HL-60/S4 treated with retinoic acid at 250 ng/mL for 4 days and 3 days (cell line): ENCODE data around the gene TNS1.

Source experiments
- in situ Hi-C: fragments of 300-500 bp; cut with MboI; formaldehyde crosslinking; loops from 2 replicates; pipeline ENCODE4 v1.7.0; 2022; ENCODE audit warnings: low sequenced_read_pairs

The TNS1 gene

GRCh38 chr2:217934321-217935131 lies 68.3 kb downstream of the TNS1 start:
- in situ Hi-C loops, result no loop called here

GRCh38 chr2:217933617-217933993 lies 69.2 kb downstream of the TNS1 start:
- in situ Hi-C loops, result no loop called here

GRCh38 chr2:217932803-217933616 lies 69.8 kb downstream of the TNS1 start:
- in situ Hi-C loops, result no loop called here

- in situ Hi-C loops, result no loop called here
These were observed 70.8 kb downstream of the TNS1 start for GRCh38 chr2:217931846-217932560.

DNA sequence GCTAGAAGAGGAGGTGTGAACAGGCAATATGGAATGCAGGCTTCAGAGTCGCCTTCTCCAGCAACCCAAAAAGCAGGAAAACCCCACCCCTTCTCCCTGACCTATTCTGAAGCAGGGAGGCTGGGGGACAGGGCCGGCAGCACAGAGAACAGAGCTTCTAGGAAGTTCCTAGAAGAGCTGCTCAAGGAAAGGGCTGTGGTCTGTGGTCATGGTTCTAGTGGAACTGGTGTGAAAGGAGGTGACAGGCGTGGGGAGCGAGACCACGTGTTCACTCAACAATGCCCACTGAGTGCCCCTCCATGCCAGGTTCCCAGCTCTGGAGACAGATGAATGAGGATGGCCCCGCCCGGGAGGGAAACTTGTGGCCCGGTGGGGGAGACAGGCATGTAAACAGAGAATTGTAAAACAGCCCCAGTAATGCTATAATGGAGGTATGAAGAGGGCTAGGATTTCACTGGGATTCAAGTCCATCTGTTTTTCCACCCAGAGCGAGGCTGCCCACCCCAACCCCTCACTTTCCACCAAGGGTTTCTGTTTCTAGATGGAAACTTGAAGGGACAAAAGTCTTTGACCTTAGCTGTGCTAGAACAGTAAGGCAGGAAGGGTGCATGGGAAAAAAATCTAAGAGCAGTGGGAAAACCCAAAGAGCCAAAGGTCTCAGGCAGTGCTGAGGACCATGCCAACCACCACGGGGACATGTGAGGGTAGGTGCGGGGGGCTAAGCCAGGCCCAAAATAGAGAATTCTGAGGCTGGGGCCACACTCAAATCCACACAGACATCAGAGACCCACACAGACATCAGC lies 71.8 kb downstream of the TNS1 start:
- in situ Hi-C loops, result no loop called here

GRCh38 chr2:217929757-217930707 lies 72.8 kb downstream of the TNS1 start:
- in situ Hi-C loops, result no loop called here

DNA sequence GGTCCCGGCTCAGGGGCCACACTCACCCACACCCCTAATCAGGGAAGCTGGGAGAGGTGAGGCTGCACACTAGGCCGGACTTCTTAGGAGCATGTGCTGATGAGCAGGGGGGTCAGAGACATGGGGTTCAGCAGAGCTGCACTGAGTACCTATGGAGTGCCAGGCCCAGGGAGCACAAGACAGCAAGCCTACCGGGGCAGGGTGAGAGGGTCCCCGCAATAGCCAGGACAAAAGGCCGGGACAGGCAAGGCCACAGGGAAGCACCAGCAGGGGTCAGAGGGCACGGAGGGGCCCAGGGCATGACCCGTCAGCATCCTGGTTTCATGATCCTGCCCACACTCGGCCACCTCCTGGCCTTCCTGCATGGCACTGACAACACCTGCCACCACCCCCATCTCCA lies 73.5 kb downstream of the TNS1 start:
- in situ Hi-C loops, result no loop called here

DNA sequence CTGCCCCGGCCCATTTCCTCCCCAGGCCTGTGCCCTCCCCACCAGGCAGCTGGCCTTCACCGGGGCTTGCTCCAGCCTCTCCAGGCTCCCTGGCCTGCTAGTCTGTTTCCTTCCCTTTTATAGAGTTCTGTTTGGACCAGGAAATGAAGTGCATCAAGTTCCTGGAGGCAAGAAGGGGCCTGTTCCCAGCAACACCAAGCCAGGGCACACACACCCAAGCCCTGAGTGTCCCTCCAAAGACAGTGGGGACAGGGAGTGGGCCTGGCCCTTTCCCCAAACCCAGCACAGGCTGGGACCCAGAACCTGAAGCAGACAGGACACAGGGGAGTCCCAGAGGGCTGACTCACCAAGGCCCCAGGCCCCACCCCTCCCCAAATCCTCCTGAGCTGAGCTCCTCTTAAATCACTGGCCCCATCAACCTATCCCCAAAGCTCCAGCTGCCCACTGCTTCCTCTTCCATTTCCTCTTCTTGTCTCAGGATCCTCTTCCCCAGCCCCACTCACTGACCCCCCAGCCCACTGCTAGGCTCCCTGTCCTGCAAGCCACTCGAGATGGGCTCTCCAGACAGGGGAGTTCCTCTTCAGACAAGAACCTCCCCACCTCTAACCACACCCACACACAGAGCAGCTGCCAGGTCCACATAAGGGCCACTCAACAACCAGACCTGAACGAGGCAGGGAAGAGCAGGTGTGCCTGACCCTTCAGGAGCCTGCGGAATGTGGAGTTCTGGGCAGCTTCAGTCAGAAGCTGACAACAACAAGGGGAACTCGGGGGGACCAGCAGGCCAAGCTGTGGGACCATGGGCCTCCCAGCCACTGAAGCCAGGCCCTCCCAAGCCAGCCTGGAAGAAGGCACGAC lies 74.2 kb downstream of the TNS1 start:
- in situ Hi-C loops, result no loop called here

DNA sequence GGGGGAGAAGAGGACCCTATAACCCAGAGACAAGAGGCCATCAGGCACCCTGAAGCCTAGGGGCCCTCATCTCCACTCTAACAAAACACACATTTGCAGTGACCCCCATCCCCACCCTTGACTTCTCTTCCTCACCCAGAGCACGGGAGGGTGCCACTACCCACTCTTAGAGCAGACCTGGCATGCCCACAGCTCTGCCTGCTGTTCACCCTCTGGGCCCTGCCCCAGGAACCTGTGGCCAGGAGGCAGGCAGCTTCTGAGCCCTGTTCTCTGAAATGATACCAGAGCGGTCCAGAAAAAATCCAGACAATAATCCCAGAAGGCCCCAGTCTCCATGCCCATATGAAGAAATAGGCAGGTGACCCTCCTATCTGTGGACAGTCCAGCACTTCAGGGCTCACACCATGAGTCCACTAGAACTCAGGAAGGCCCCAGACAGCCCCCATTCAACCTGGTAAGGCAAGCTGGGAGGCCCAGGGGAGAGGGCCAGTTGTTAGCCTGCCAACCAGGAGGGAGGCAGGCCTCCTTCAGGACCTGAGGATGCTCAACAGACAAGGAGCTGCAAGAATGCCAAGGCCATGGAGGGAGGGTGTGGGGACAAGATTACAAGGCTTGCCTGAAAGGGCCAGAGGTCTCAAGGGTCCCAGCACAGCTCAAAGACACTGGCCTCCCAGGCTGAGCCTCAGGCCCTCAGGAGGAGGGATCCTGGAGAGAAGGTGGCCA lies 75.0 kb downstream of the TNS1 start:
- in situ Hi-C loops, result no loop called here

DNA sequence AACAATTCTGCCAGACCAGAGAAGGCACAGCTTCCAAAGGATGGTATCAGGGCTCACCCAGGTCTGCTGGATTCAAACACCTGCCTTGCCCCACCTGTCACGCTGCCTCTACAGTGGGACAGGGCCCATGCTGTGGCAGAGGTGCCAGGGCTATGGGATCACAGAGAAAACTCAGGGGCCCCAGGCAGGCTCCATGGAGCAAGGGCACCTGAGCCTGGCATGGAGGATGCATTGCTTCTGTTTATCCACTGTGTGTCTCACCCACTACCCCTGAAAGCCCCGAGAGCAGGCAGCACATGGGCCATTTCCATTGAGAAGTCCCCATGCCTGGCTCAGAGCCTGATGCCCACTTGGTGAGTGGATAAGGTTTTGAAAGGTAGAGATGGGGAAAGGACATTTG lies 76.0 kb downstream of the TNS1 start:
- in situ Hi-C loops, result no loop called here

GRCh38 chr2:217924346-217924901 lies 78.4 kb downstream of the TNS1 start:
- in situ Hi-C loops, result no loop called here

- in situ Hi-C loops, result no loop called here
These were observed 79.6 kb downstream of the TNS1 start for GRCh38 chr2:217923007-217923686.

- in situ Hi-C loops, result no loop called here
These were observed 80.4 kb downstream of the TNS1 start for GRCh38 chr2:217922101-217923006.

DNA sequence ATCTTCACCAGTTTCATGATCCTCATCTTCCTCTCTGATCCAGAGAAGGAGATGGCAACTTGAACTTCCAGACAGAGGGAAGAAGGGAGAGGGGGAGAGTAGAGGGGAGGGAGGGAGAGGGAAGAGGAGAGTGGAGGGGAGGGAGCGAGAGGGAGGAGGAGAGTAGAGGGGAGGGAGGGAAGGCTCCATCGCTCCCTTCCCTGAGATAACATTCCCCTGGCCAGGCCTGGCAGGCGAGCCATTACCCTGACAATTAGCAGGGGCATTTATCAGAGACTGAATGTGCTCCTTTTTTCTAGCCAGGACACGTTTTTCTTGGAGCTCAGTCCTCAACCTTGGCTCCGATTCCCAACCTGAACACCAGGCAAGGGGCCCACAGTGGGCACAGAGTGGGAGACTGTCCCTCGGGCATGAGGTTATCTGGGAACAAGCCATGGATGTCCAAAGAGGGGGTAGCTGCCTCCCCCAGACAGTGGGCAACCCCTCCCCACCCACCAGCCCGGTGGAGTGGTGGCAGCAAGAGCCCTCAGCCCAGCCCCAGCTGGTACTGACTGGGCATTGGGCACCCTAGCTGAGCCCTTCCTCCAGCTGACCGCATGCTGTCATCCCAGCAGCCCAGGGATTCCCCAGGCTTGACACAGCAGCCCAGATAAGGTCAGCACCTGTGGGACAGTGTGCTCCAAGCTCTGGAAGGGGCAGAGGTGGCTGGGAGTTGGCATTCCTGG lies 81.8 kb downstream of the TNS1 start:
- in situ Hi-C loops, result no loop called here

DNA sequence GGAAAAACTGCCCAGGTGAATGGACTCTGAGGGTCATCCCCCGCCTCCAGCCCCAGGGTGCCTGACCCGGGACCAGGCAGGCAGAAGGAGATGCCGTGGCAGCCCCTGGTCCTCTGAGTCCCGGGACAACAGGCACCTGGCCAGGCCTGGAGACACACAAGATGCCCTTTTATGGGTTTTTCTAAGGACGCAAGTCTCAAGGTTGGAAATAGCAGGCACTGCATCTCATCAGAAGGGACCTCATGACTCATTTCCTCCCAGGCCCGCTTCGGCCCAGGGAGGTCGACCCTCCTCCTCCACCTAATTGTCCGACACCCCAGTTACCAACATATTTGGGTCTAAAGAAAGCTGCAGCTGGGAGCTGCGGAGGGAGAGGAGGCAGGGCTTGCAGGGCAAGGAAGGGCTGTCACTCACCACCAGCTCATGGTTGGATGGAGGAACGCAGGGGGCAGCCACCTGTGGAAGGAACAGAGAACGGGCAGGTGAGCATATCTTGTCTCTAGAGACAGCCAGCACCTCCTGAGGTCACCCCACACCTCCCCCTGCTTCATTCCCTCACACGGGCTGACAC lies 82.9 kb downstream of the TNS1 start:
- in situ Hi-C loops, result no loop called here
